ENCODE data around the gene KCNJ16.

GRCh38 chr17:70072546-70073309 is 2.3 kb upstream of the KCNJ16 start:
- no peak for TF ChIP-seq POLR2A (IDR thresholded peaks at IDR 0.05)
- no peak for TF ChIP-seq CTCF (IDR thresholded peaks at IDR 0.05)
